Duodenal mucosa (tissue), 2 donors: Measurements from ENCODE around the gene AMN.

Experiments used
- H3K27ac ChIP-seq: one replicate; pipeline ENCODE4 v1.7.0; 2013; ENCODE audit warnings: low read depth, low read length
- H3K27me3 ChIP-seq, 2 donors: one replicate each; pipeline ENCODE4 v1.7.0; 2013; ENCODE audit warnings: low read length in 2 of 2, control low read depth in 1 of 2; ENCODE audit not compliant: insufficient read depth in 2 of 2, control insufficient read depth in 1 of 2
- H3K36me3 ChIP-seq, 2 donors: one replicate each; pipeline ENCODE4 v1.7.0; 2013; ENCODE audit warnings: low read length in 2 of 2, control low read depth in 1 of 2; ENCODE audit not compliant: insufficient read depth in 2 of 2, control insufficient read depth in 1 of 2
- H3K4me1 ChIP-seq, 2 donors: one replicate each; pipeline ENCODE4 v1.7.0; 2013; ENCODE audit warnings: low read length in 2 of 2, control low read depth in 1 of 2; ENCODE audit not compliant: insufficient read depth in 2 of 2, control insufficient read depth in 1 of 2
- H3K4me3 ChIP-seq, 2 donors: one replicate each; pipeline ENCODE4 v1.7.0; 2013; ENCODE audit warnings: low read length in 2 of 2, low read depth in 1 of 2
- H3K9ac ChIP-seq, 2 donors: one replicate each; pipeline ENCODE4 v1.7.0; 2013; ENCODE audit warnings: low read length in 2 of 2, low read depth in 1 of 2
- H3K9me3 ChIP-seq, 2 donors: one replicate each; pipeline ENCODE4 v1.7.0; 2013; ENCODE audit warnings: low read length in 2 of 2, control low read depth in 1 of 2; ENCODE audit not compliant: control insufficient read depth in 1 of 2

The AMN gene

GRCh38 chr14:102943979-102944378 lies 21.5 kb downstream of the AMN start:
- Histone ChIP-seq H3K9ac (no peak overlapping the region), H3K27ac (no peak overlapping the region), H3K36me3 (peaks cover 46 to 87% of the 10 kb centered on the region in 2 donors), H3K9me3 (no peaks in the 10 kb centered on the region), H3K4me1 (peaks cover 0 to 8% of the 10 kb centered on the region in 2 donors), H3K27me3 (no peaks in the 10 kb centered on the region), H3K4me3 (no peak overlapping the region)

GRCh38 chr14:102944448-102945330 lies 22.2 kb downstream of the AMN start:
- Histone ChIP-seq H3K27ac (no peak overlapping the region), H3K27me3 (no peaks in the 10 kb centered on the region), H3K4me1 (peaks cover 0 to 10% of the 10 kb centered on the region in 2 donors), H3K9ac (no peak overlapping the region), H3K36me3 (peaks cover 50 to 87% of the 10 kb centered on the region in 2 donors), H3K9me3 (no peaks in the 10 kb centered on the region), H3K4me3 (no peak overlapping the region)

- Histone ChIP-seq H3K27me3 (no peaks in the 10 kb centered on the region), H3K9me3 (no peaks in the 10 kb centered on the region), H3K9ac (no peak overlapping the region), H3K36me3 (peaks cover 52 to 90% of the 10 kb centered on the region in 2 donors), H3K27ac (no peak overlapping the region), H3K4me1 (peaks cover 0 to 6% of the 10 kb centered on the region in 2 donors), H3K4me3 (no peak overlapping the region)
Observed at GRCh38 chr14:102945346-102946130, 23.1 kb downstream of the AMN start.

- Histone ChIP-seq H3K9ac (no peak overlapping the region), H3K27me3 (no peaks in the 10 kb centered on the region), H3K4me1 (peaks cover 0 to 5% of the 10 kb centered on the region in 2 donors), H3K9me3 (no peaks in the 10 kb centered on the region), H3K27ac (no peak overlapping the region), H3K36me3 (peaks cover 50 to 90% of the 10 kb centered on the region in 2 donors), H3K4me3 (no peak overlapping the region)
Observed at GRCh38 chr14:102947321-102948103, 25.0 kb downstream of the AMN start.

GRCh38 chr14:102948698-102949061 lies 26.2 kb downstream of the AMN start:
- Histone ChIP-seq H3K4me1 (peaks cover 0 to 5% of the 10 kb centered on the region in 2 donors), H3K4me3 (no peak overlapping the region), H3K9ac (no peak overlapping the region), H3K27me3 (no peaks in the 10 kb centered on the region), H3K9me3 (no peaks in the 10 kb centered on the region), H3K27ac (no peak overlapping the region), H3K36me3 (peaks cover 52 to 92% of the 10 kb centered on the region in 2 donors)

- no peak overlapping the region for H3K4me3 ChIP-seq
- H3K9me3 ChIP-seq: no peaks in the 10 kb centered on the region
- no peak overlapping the region for H3K27ac ChIP-seq
- no peaks in the 10 kb centered on the region for H3K27me3 ChIP-seq
- peaks cover 49 to 91% of the 10 kb centered on the region in 2 donors for H3K36me3 ChIP-seq
- H3K9ac ChIP-seq: no peak overlapping the region
- H3K4me1 ChIP-seq: peaks cover 0 to 5% of the 10 kb centered on the region in 2 donors
Observed at GRCh38 chr14:102949062-102949800, 26.8 kb downstream of the AMN start.

- no peak overlapping the region for H3K9ac ChIP-seq
- H3K36me3 ChIP-seq: peaks cover 46 to 92% of the 10 kb centered on the region in 2 donors
- no peak overlapping the region for H3K27ac ChIP-seq
- peaks cover 0 to 5% of the 10 kb centered on the region in 2 donors for H3K4me1 ChIP-seq
- no peaks in the 10 kb centered on the region for H3K9me3 ChIP-seq
- H3K4me3 ChIP-seq: no peak overlapping the region
- no peaks in the 10 kb centered on the region for H3K27me3 ChIP-seq
Observed at GRCh38 chr14:102949801-102950451, 27.5 kb downstream of the AMN start.

- H3K36me3 ChIP-seq: peaks cover 46 to 90% of the 10 kb centered on the region in 2 donors
- H3K27me3 ChIP-seq: no peaks in the 10 kb centered on the region
- peaks cover 0 to 5% of the 10 kb centered on the region in 2 donors for H3K4me1 ChIP-seq
- H3K27ac ChIP-seq: no peak overlapping the region
- no peak overlapping the region for H3K9ac ChIP-seq
- H3K9me3 ChIP-seq: no peaks in the 10 kb centered on the region
- H3K4me3 ChIP-seq: no peak overlapping the region
Observed at GRCh38 chr14:102951034-102951433, 28.6 kb downstream of the AMN start.

GRCh38 chr14:102951799-102952198 lies 29.3 kb downstream of the AMN start:
- H3K4me3 ChIP-seq: no peak overlapping the region
- H3K9me3 ChIP-seq: no peaks in the 10 kb centered on the region
- no peaks in the 10 kb centered on the region for H3K27me3 ChIP-seq
- H3K9ac ChIP-seq: no peak overlapping the region
- H3K36me3 ChIP-seq: peaks cover 46 to 88% of the 10 kb centered on the region in 2 donors
- no peak overlapping the region for H3K27ac ChIP-seq
- peaks cover 0 to 5% of the 10 kb centered on the region in 2 donors for H3K4me1 ChIP-seq
